Activated naive CD8-positive, alpha-beta T cell treated with anti-CD3 and anti-CD28 coated beads for 36 hours (primary cell): ENCODE data around the gene TGFBR2. TPM values are rescaled to one million over a fixed set of nuclear protein-coding genes. Genes with fewer than 3 reads are reported as not detected.

Experiments used
- DNase-seq: peaks from one replicate; pipeline ENCODE4 v3.0.0; 2021
- H3K27ac Mint-ChIP-seq: one replicate; pipeline ENCODE4 v1.8.0; 2022; ENCODE audit warnings: mild to moderate bottlenecking, moderate library complexity, mixed read lengths
- H3K27me3 Mint-ChIP-seq: one replicate; pipeline ENCODE4 v1.8.0; 2022; ENCODE audit warnings: mild to moderate bottlenecking, mixed read lengths
- H3K36me3 Mint-ChIP-seq: one replicate; pipeline ENCODE4 v1.8.0; 2021; ENCODE audit warnings: mild to moderate bottlenecking, mixed read lengths
- H3K4me1 Mint-ChIP-seq: one replicate; pipeline ENCODE4 v1.8.0; 2021; ENCODE audit warnings: mixed read lengths
- H3K4me3 Mint-ChIP-seq: one replicate; pipeline ENCODE4 v1.8.0; 2022; ENCODE audit warnings: mild to moderate bottlenecking, moderate library complexity, mixed read lengths
- H3K9me3 Mint-ChIP-seq: one replicate; pipeline ENCODE4 v1.8.0; 2022; ENCODE audit warnings: mixed read lengths
- total RNA-seq, 2 experiments: library from RNA; stranded (reverse); gene quantifications; one replicate each; pipeline ENCODE4 v1.2.3, GENCODE V29; 2021

Gene TGFBR2
- total RNA-seq, 2 experiments from 2014 or later: 64.1 to 65.1 TPM

DNA sequence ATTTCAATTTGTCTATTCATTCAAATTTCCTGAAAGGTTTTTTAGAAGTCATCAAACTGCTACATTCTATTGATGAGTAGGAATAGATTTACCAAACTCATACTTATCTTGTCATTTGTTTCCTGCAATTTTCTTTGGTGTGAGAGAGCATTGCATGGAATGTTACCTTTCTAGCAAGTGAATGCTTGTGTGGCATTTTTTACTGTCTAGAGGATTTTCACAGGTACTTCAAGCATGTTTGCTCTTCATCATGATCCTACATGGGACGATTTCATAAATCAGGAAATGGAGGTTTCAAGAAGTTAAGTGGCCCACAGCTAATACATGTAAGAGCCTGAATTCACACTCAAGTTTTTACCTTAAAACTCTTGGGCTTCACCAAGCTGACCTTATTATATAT lies 26.1 kb downstream of the TGFBR2 start:
- peaks cover 91% of the 10 kb centered on the region for H3K4me1 Mint-ChIP-seq
- peaks cover 2% of the 10 kb centered on the region for H3K9me3 Mint-ChIP-seq
- peak overlapping the region; percentile 77 for H3K4me3 Mint-ChIP-seq
- H3K27me3 Mint-ChIP-seq: no peaks in the 10 kb centered on the region
- no peak for DNase-seq
- H3K27ac Mint-ChIP-seq: peak overlapping the region; percentile 94
- peaks cover 77% of the 10 kb centered on the region for H3K36me3 Mint-ChIP-seq

DNA sequence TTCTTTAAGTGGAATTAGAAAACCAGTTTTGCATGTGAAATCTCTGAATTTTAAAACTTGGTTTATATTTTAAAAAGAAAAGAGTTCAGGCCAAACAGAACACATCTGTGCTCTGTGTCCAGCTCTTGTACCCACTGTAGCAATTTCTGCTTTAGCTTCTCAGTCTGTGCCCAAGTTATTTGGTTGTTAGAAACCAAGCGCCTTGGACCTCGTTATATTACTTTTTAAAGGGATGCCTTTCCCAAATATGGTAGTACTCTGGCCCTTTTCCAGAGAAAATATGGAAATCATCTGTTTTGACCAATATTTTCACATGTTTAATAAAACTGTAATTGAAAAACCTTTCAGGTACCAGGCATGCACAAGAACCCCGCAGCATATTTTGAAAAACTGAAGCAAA lies 27.3 kb downstream of the TGFBR2 start:
- peak overlapping the region; percentile 94 for H3K27ac Mint-ChIP-seq
- H3K9me3 Mint-ChIP-seq: peaks cover 2% of the 10 kb centered on the region
- no peak overlapping the region for H3K4me3 Mint-ChIP-seq
- DNase-seq: no peak
- H3K4me1 Mint-ChIP-seq: peaks cover 95% of the 10 kb centered on the region
- no peaks in the 10 kb centered on the region for H3K27me3 Mint-ChIP-seq
- peaks cover 84% of the 10 kb centered on the region for H3K36me3 Mint-ChIP-seq

- H3K27ac Mint-ChIP-seq: peak overlapping the region; percentile 94
- no peak for DNase-seq
- peaks cover 2% of the 10 kb centered on the region for H3K9me3 Mint-ChIP-seq
- H3K27me3 Mint-ChIP-seq: no peaks in the 10 kb centered on the region
- peaks cover 95% of the 10 kb centered on the region for H3K4me1 Mint-ChIP-seq
- H3K36me3 Mint-ChIP-seq: peaks cover 74% of the 10 kb centered on the region
- peak overlapping the region; percentile 72 for H3K4me3 Mint-ChIP-seq
Measured at GRCh38 chr3:30634761-30635735, 28.6 kb downstream of the TGFBR2 start.

GRCh38 chr3:30637310-30638219 lies 31.2 kb downstream of the TGFBR2 start:
- Mint-ChIP-seq H3K4me1 (peaks cover 94% of the 10 kb centered on the region), H3K9me3 (peaks cover 2% of the 10 kb centered on the region), H3K36me3 (peaks cover 64% of the 10 kb centered on the region), H3K27me3 (no peaks in the 10 kb centered on the region), H3K27ac (peak overlapping the region; percentile 94), H3K4me3 (peak overlapping the region; percentile 53)
- DNase-seq: no peak

DNA sequence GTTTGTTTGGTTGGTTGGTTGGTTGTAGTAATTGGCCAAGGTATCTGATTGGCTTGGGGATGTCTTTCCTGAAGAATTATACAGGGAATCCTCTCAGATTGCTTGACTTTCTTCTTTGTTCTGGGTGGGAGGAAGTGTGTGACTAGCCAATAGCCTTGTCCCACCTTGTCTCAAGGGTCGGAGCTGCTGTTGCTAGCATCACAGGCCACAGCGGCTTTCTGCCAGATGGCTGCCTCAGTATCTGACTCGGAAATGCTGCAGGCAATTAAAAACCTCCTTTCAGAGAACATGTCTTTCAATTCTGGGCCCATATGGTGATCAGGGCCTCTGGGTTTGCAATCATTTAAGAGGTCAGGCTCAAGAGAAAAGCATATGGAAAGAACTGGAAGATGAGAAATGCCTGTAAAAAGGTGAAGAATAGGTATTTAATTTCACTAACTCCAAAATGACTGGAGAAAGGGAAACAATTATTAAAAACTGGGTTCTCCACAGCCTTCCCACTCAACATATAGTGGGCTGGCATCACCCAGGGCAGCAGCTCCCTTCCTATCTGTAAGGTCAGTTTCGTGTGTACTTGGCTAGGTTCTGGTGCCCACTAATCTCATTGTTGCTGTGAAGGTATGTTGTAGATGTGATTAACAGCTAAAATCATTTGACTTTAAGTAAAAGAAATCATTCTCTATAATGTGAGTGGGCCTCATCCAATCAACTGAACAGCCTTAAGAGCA lies 32.4 kb downstream of the TGFBR2 start:
- Mint-ChIP-seq H3K36me3 (peaks cover 63% of the 10 kb centered on the region), H3K27ac (peak overlapping the region; percentile 94), H3K4me1 (peaks cover 92% of the 10 kb centered on the region), H3K27me3 (no peaks in the 10 kb centered on the region), H3K4me3 (peak overlapping the region; percentile 49), H3K9me3 (peaks cover 2% of the 10 kb centered on the region)
- DNase-seq: no peak

DNA sequence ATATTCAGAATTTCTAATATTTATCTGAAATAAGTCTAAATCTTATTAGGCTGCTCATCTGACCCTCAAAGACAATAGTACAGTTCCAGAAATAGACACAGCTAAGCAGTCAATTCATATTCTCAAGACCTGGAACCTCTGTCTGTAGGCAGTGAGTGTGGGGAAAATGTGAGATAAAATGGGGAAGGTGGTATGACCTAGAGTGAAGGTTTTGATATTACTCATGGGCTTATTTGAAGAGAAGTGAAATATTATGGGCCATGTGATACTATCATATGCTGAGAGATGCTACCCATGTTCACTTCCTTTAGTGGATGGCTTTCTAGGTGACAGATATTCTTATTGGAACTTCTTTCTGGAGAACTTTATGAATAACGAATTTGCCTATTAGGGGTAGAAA lies 33.5 kb downstream of the TGFBR2 start:
- no peaks in the 10 kb centered on the region for H3K27me3 Mint-ChIP-seq
- H3K4me1 Mint-ChIP-seq: peaks cover 93% of the 10 kb centered on the region
- peaks cover 2% of the 10 kb centered on the region for H3K9me3 Mint-ChIP-seq
- DNase-seq: no peak
- peak overlapping the region; percentile 94 for H3K27ac Mint-ChIP-seq
- H3K36me3 Mint-ChIP-seq: peaks cover 61% of the 10 kb centered on the region
- H3K4me3 Mint-ChIP-seq: peak overlapping the region; percentile 49

DNA sequence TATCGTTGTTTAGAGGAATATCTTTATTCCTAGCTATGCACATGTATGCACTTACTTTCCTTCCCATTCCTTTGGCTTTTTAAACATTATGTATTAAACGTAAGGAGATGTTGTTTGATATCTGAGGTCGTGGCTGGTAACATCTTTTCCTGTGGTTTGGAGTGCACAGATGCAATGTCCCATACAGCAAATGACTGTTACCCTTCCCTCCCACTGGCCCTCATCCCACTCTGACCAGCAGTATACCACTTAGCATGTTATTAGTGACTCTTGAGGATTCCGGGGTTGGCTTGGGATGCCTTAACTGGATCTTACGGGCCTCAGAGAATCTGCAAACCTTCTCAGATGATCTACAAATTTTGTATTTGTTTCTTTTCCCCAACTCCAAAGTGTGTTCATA lies 34.5 kb downstream of the TGFBR2 start:
- Mint-ChIP-seq H3K4me3 (peak overlapping the region; percentile 35), H3K9me3 (peaks cover 1% of the 10 kb centered on the region), H3K27ac (peak overlapping the region; percentile 94), H3K36me3 (peaks cover 60% of the 10 kb centered on the region), H3K4me1 (peaks cover 93% of the 10 kb centered on the region), H3K27me3 (no peaks in the 10 kb centered on the region)
- no peak for DNase-seq

- Mint-ChIP-seq H3K36me3 (peaks cover 62% of the 10 kb centered on the region), H3K27ac (peak overlapping the region; percentile 94), H3K4me1 (peaks cover 94% of the 10 kb centered on the region), H3K4me3 (peak overlapping the region; percentile 69), H3K9me3 (no peaks in the 10 kb centered on the region), H3K27me3 (no peaks in the 10 kb centered on the region)
- no peak for DNase-seq
Measured at GRCh38 chr3:30641416-30642251, 35.2 kb downstream of the TGFBR2 start.

- Mint-ChIP-seq H3K4me3 (no peak overlapping the region), H3K27ac (peak overlapping the region; percentile 94), H3K4me1 (peaks cover 91% of the 10 kb centered on the region), H3K27me3 (no peaks in the 10 kb centered on the region), H3K9me3 (no peaks in the 10 kb centered on the region), H3K36me3 (peaks cover 61% of the 10 kb centered on the region)
- no peak for DNase-seq
Measured at GRCh38 chr3:30642849-30643361, 36.5 kb downstream of the TGFBR2 start.

- Mint-ChIP-seq H3K4me1 (peaks cover 90% of the 10 kb centered on the region), H3K27ac (peak overlapping the region; percentile 94), H3K9me3 (no peaks in the 10 kb centered on the region), H3K4me3 (peak overlapping the region; percentile 33), H3K36me3 (peaks cover 63% of the 10 kb centered on the region), H3K27me3 (no peaks in the 10 kb centered on the region)
- DNase-seq: peak; percentile 73
Measured at GRCh38 chr3:30643763-30644462, 37.5 kb downstream of the TGFBR2 start.

- peak; percentile 65 for DNase-seq
- Mint-ChIP-seq H3K27me3 (no peaks in the 10 kb centered on the region), H3K27ac (peak overlapping the region; percentile 94), H3K36me3 (peaks cover 69% of the 10 kb centered on the region), H3K9me3 (no peaks in the 10 kb centered on the region), H3K4me1 (peaks cover 90% of the 10 kb centered on the region), H3K4me3 (peak overlapping the region; percentile 33)
Measured at GRCh38 chr3:30644615-30645014, 38.2 kb downstream of the TGFBR2 start.

- DNase-seq: no peak
- Mint-ChIP-seq H3K9me3 (no peaks in the 10 kb centered on the region), H3K4me3 (peak overlapping the region; percentile 66), H3K27ac (peak overlapping the region; percentile 94), H3K36me3 (peaks cover 74% of the 10 kb centered on the region), H3K4me1 (peaks cover 90% of the 10 kb centered on the region), H3K27me3 (no peaks in the 10 kb centered on the region)
Measured at GRCh38 chr3:30645077-30645476, 38.7 kb downstream of the TGFBR2 start.

DNA sequence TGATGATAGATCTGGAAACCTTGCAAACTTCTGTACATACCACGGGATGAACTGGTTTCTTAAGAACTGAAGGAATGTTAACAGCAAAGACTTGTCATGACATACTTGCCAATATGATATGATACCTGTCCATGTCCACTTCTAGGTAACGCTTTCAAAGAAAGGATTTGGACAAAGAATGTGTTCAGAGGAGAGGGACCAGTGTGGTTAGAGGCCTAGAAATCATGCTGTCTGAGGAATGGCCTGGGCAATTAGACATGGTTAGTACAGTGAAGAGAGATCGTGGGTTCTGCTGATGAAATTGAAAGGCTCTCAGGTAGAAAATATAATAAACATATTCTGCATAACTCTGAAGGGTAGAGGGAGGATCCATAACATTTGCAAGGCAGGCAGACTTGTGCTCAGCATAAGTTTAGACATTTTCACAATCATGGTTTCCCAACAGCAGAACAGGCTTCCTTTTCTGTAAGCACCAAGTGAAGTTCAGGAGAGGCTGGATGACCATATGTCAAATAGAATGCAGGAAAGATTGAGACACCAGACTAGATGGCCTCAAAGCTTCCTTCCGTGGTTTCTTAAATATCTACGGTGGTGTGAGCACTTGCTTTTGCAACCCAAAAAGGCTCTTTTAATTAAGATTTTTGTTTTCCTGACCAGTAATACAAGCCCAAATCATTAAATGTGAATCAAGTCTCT lies 39.9 kb downstream of the TGFBR2 start:
- no peaks in the 10 kb centered on the region for H3K9me3 Mint-ChIP-seq
- H3K4me3 Mint-ChIP-seq: peak overlapping the region; percentile 66
- H3K36me3 Mint-ChIP-seq: peaks cover 80% of the 10 kb centered on the region
- no peak for DNase-seq
- H3K27me3 Mint-ChIP-seq: no peaks in the 10 kb centered on the region
- peak overlapping the region; percentile 94 for H3K27ac Mint-ChIP-seq
- peaks cover 91% of the 10 kb centered on the region for H3K4me1 Mint-ChIP-seq
